T-helper 17 cell (primary cell): ENCODE measurements around the gene INPP5A. TPM values are rescaled to one million over a fixed set of nuclear protein-coding genes. Genes with fewer than 3 reads are reported as not detected.

Source experiments
- ATAC-seq: fragments of 150-1000 bp; cut with Tn5 transposase; 2 replicates; pipeline ENCODE4 v1.10.0; 2021; ENCODE audit warnings: mild to moderate bottlenecking, moderate library complexity
- DNase-seq, 3 donors: peaks; one replicate each; pipeline versions ENCODE4 v3.0.0 to v3.0.0-alpha.2; 2020 to 2021
- H3K9me3 ChIP-seq: one replicate; pipeline ENCODE4 v1.7.0; 2013; ENCODE audit warnings: low read length, mild to moderate bottlenecking; ENCODE audit not compliant: control insufficient read depth, poor library complexity, severe bottlenecking
- H3K27ac Mint-ChIP-seq: one replicate; pipeline ENCODE4 v1.8.0; 2022; ENCODE audit warnings: mild to moderate bottlenecking, moderate library complexity, mixed read lengths
- H3K27me3 Mint-ChIP-seq: one replicate; pipeline ENCODE4 v1.8.0; 2022; ENCODE audit warnings: mixed read lengths
- H3K36me3 Mint-ChIP-seq: one replicate; pipeline ENCODE4 v1.8.0; 2022; ENCODE audit warnings: low read depth, mixed read lengths
- H3K4me1 Mint-ChIP-seq: one replicate; pipeline ENCODE4 v1.8.0; 2022; ENCODE audit warnings: mild to moderate bottlenecking, mixed read lengths
- H3K4me3 Mint-ChIP-seq: one replicate; pipeline ENCODE4 v1.8.0; 2022; ENCODE audit warnings: mild to moderate bottlenecking, moderate library complexity, mixed read lengths
- total RNA-seq, 4 donors: library from RNA in 2 of 4; stranded (reverse) in 2 of 4; gene quantifications; one replicate each; pipeline ENCODE4 v1.2.3 and lab custom pipeline; 2022 to 2026

The INPP5A gene
- total RNA-seq, 2 donors from 2014 or later = 17.6 to 24.7 TPM

- DNase-seq = no peak
- Mint-ChIP-seq H3K36me3 (no peaks in the 10 kb centered on the region), H3K4me3 (no peak overlapping the region)
Measured at GRCh38 chr10:132774902-132775863, 237.6 kb downstream of the INPP5A start.

GRCh38 chr10:132776186-132776585 is 238.6 kb downstream of the INPP5A start:
- no peak for ATAC-seq
- Mint-ChIP-seq H3K27me3 (no peaks in the 10 kb centered on the region), H3K27ac (no peak overlapping the region), H3K36me3 (no peaks in the 10 kb centered on the region), H3K4me1 (no peaks in the 10 kb centered on the region), H3K4me3 (no peak overlapping the region)
- H3K9me3 ChIP-seq = no peaks in the 10 kb centered on the region
- no peak for DNase-seq

More at GRCh38 chr10:132774902-132775863, 237.6 kb downstream of the INPP5A start:
- no peaks in the 10 kb centered on the region for H3K9me3 ChIP-seq
- no peaks in the 10 kb centered on the region for H3K27me3 Mint-ChIP-seq
- H3K27ac Mint-ChIP-seq = no peak overlapping the region
- no peak for ATAC-seq
- H3K4me1 Mint-ChIP-seq = no peaks in the 10 kb centered on the region

DNA sequence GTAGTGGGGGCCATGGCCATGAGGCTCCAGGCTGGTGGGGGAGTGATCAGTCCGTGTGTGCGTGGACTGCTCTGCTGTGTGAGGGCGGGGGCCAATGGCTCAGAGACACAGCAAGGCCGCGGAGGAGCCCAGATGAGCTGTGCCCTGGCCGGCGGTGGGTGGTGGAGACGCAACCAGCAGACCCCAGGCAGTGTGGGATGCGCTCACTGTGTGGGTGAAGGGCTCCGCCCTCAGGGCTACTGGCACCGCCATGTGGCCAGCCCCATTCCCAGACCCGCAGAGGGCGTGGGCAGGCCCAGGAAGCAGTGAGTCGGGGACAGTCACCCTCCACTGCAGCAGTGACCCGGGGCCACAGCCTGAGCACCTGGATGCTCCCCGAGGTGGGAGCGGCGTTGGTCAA is 239.2 kb downstream of the INPP5A start:
- no peaks in the 10 kb centered on the region for H3K27me3 Mint-ChIP-seq

DNA sequence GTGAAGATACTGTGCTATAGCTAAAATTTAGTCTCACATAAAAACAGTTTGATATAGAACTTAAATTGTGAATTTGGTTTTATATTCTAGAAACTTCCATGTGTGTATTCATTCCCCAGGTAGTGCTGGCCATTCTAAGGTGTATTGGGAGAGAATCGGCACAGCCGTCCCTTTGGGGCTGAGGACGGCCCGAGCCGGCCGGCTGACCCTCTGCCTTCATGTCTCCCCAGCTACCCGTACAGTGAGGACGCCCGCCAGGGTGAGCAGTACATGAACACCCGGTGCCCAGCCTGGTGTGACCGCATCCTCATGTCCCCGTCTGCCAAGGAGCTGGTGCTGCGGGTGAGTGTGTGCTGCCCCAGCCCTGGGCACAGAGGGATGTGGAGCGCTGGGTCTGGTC is 239.9 kb downstream of the INPP5A start:
- Mint-ChIP-seq H3K27me3 (no peaks in the 10 kb centered on the region), H3K36me3 (peaks cover 4% of the 10 kb centered on the region), H3K4me1 (peaks cover 3% of the 10 kb centered on the region), H3K4me3 (no peak overlapping the region), H3K27ac (no peak overlapping the region)
- H3K9me3 ChIP-seq = no peaks in the 10 kb centered on the region
- ATAC-seq (no peak), DNase-seq (no peak)

More for the DNA sequence above, 239.2 kb downstream of the INPP5A start:
- no peak overlapping the region for H3K27ac Mint-ChIP-seq
- peaks cover 3% of the 10 kb centered on the region for H3K4me1 Mint-ChIP-seq
- H3K9me3 ChIP-seq = no peaks in the 10 kb centered on the region
- H3K4me3 Mint-ChIP-seq = no peak overlapping the region
- ATAC-seq (no peak), DNase-seq (no peak)
- peaks cover 4% of the 10 kb centered on the region for H3K36me3 Mint-ChIP-seq

GRCh38 chr10:132779549-132780294 is 242.1 kb downstream of the INPP5A start:
- ATAC-seq (no peak), DNase-seq (no peak)
- H3K27me3 Mint-ChIP-seq = peaks cover 8% of the 10 kb centered on the region
- peaks cover 4% of the 10 kb centered on the region for H3K36me3 Mint-ChIP-seq
- no peaks in the 10 kb centered on the region for H3K9me3 ChIP-seq
- H3K4me1 Mint-ChIP-seq = peaks cover 3% of the 10 kb centered on the region
- H3K27ac Mint-ChIP-seq = no peak overlapping the region
- no peak overlapping the region for H3K4me3 Mint-ChIP-seq

DNA sequence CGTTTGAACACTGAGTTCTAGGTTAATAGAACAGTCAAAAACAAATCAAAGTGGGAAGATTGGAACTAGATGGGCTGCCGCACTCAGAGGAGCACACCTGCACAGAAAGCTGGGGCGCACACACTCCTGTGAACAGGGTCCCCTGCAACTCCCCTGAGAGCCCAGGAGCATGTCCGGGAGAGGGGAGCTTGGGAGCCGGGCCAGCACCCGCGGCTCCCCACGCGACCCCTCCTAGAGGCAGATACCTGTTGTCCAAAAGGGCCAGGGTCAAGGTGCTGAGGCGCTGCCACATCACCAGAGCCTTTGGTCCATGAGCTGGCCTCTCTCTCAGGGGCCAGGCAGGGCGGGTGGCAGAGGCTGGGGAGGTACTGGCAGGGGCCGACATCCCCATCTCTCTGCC is 242.8 kb downstream of the INPP5A start:
- ATAC-seq (no peak), DNase-seq (no peak)
- H3K4me3 Mint-ChIP-seq = no peak overlapping the region
- peaks cover 8% of the 10 kb centered on the region for H3K27me3 Mint-ChIP-seq
- peaks cover 3% of the 10 kb centered on the region for H3K4me1 Mint-ChIP-seq
- H3K36me3 Mint-ChIP-seq = peaks cover 4% of the 10 kb centered on the region
- H3K9me3 ChIP-seq = no peaks in the 10 kb centered on the region
- no peak overlapping the region for H3K27ac Mint-ChIP-seq

DNA sequence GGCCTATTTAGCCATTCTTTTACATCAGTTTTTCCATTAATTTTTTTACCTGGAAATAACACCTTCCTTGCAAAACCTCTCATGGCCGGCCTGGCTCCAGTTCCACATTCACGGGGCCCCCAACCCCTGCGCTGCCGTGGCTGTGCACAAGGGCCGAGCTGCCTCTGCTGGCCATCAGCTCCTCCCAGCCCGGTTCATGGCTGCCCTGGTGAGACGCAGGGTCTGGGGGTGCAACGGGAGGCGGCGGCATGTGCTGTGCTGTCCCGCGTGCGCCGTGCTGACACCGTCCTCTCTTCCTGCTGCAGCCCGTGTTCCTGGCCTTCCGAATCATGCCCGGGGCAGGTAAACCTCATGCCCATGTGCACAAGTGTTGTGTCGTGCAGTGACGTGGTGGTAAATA is 244.0 kb downstream of the INPP5A start:
- peaks cover 3% of the 10 kb centered on the region for H3K4me1 Mint-ChIP-seq
- peaks cover 4% of the 10 kb centered on the region for H3K36me3 Mint-ChIP-seq
- DNase-seq = no peak
- no peaks in the 10 kb centered on the region for H3K9me3 ChIP-seq
- ATAC-seq = no peak
- H3K4me3 Mint-ChIP-seq = no peak overlapping the region
- no peak overlapping the region for H3K27ac Mint-ChIP-seq
- H3K27me3 Mint-ChIP-seq = peaks cover 8% of the 10 kb centered on the region

GRCh38 chr10:132783165-132783939 is 245.8 kb downstream of the INPP5A start:
- ATAC-seq = no peak
- Mint-ChIP-seq H3K4me3 (no peak overlapping the region), H3K27me3 (peaks cover 8% of the 10 kb centered on the region), H3K27ac (no peak overlapping the region), H3K36me3 (peaks cover 4% of the 10 kb centered on the region), H3K4me1 (peaks cover 3% of the 10 kb centered on the region)
- no peak for DNase-seq
- no peaks in the 10 kb centered on the region for H3K9me3 ChIP-seq

GRCh38 chr10:132783940-132784865 is 246.6 kb downstream of the INPP5A start:
- H3K4me3 Mint-ChIP-seq = peak overlapping the region; percentile 25
- DNase-seq = no peak
- peaks cover 8% of the 10 kb centered on the region for H3K27me3 Mint-ChIP-seq
- H3K27ac Mint-ChIP-seq = no peak overlapping the region
- peaks cover 3% of the 10 kb centered on the region for H3K4me1 Mint-ChIP-seq
- peaks cover 4% of the 10 kb centered on the region for H3K36me3 Mint-ChIP-seq
- ATAC-seq = no peak
- no peaks in the 10 kb centered on the region for H3K9me3 ChIP-seq

- Mint-ChIP-seq H3K4me1 (peaks cover 3% of the 10 kb centered on the region), H3K4me3 (peak overlapping the region; percentile 31), H3K27me3 (peaks cover 8% of the 10 kb centered on the region), H3K36me3 (peaks cover 4% of the 10 kb centered on the region), H3K27ac (no peak overlapping the region)
- no peak for ATAC-seq
- no peak for DNase-seq
- no peaks in the 10 kb centered on the region for H3K9me3 ChIP-seq
Measured at GRCh38 chr10:132784866-132785722, 247.5 kb downstream of the INPP5A start.

DNA sequence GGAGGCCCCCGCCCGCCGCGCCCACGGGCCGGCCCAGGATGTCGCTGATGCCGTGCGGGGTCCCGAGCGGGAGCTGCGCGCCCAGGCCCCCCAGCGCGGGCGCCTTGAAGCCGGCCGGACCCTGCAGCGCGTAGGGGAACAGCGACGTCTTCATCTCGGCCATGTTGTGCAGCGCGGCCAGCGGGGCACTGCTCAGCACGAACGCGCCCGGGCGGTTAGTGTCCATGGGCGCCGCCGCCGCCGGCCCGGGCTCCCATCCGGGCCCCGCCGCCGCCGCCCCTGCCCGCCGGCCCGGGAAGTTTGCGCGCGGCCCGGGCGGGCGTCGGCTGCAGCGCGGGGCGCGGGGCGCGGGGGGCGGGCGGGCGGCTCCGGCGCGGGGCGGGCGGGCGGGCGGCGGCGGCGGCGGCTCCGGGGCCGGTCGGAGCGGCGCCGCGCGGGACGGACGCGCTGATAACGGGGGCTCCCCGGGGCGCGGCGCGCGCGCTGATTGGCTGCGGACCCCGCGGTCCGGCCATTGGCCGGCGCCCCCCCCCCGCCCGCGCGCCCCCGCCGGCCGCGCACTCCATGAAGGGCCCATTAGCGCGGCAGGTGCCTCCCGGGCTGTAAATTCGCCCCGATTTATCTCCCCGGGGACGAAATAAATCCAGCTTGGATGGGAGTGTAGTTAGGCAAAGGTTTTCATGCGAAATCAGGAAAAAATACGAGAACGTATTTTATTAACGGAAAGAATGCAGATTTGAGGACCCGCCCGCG is 248.3 kb downstream of the INPP5A start, which contains the start of gene NKX6-2:
NKX6-2 (minus strand) TSS at position 425 of the 753 bp plus-strand sequence; CDS start at position 226, 199 bp downstream.
- Mint-ChIP-seq H3K4me1 (peaks cover 3% of the 10 kb centered on the region), H3K4me3 (peak within 1 kb of the TSS; percentile 31), H3K27ac (no peak within 1 kb of the TSS), H3K36me3 (peaks cover 4% of the 10 kb centered on the region), H3K27me3 (peaks cover 8% of the 10 kb centered on the region)
- DNase-seq = no peak
- H3K9me3 ChIP-seq = no peaks in the 10 kb centered on the region
- no peak for ATAC-seq
